ENCODE measurements around the gene ANAPC5.
A peak's percentile ranks its signal among the peaks of the same experiment; 100 is the strongest.
"Not testable (repeated sequence)": the region's sequence is repeated elsewhere in the genome, so short reads cannot be mapped to it uniquely, and the experiment has no call there.

ANAPC5 gene, protein sequence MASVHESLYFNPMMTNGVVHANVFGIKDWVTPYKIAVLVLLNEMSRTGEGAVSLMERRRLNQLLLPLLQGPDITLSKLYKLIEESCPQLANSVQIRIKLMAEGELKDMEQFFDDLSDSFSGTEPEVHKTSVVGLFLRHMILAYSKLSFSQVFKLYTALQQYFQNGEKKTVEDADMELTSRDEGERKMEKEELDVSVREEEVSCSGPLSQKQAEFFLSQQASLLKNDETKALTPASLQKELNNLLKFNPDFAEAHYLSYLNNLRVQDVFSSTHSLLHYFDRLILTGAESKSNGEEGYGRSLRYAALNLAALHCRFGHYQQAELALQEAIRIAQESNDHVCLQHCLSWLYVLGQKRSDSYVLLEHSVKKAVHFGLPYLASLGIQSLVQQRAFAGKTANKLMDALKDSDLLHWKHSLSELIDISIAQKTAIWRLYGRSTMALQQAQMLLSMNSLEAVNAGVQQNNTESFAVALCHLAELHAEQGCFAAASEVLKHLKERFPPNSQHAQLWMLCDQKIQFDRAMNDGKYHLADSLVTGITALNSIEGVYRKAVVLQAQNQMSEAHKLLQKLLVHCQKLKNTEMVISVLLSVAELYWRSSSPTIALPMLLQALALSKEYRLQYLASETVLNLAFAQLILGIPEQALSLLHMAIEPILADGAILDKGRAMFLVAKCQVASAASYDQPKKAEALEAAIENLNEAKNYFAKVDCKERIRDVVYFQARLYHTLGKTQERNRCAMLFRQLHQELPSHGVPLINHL

DNA sequence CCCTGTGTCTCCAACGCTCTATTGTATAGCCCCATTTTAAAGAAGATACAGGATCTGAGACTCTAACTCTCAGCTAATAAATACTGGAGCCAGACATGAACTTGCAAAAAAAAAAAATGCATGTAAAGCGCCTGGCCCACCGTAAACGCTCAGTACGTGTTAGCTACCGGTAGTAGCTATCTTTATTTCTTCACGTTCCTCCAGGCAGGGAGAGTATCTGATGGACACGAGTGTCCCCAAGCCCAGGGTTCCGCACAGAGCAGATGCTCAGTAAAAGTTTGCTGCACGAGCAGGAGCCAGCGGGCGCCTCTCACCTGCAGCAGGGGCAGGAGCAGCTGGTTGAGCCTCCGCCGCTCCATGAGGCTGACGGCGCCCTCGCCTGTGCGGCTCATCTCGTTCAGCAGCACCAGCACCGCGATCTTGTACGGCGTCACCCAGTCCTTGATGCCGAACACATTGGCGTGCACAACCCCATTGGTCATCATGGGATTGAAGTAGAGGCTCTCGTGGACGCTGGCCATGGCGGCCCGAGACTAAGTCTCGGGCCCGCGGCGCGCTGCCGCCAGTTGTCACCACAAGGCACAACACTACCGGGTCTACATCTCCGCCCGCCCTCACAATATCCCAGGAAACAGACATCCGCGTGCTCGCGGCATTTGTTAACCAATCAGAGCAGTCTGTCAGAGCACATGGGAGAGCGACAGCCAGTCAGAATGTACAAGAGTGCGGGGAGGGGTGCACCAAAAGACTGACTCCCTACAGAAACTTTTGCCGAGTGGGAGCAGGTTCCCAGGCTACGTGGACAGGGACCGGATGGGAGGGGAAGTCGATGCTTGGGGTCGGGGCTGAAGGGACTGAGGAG is at the start of gene ANAPC5:
ANAPC5 (minus strand) TSS at position 592 of the 862 bp plus-strand sequence; CDS start at position 521, 71 bp downstream.
- DNase-seq (ENCODE audit: low spot score), result peak; percentile 99

DNA sequence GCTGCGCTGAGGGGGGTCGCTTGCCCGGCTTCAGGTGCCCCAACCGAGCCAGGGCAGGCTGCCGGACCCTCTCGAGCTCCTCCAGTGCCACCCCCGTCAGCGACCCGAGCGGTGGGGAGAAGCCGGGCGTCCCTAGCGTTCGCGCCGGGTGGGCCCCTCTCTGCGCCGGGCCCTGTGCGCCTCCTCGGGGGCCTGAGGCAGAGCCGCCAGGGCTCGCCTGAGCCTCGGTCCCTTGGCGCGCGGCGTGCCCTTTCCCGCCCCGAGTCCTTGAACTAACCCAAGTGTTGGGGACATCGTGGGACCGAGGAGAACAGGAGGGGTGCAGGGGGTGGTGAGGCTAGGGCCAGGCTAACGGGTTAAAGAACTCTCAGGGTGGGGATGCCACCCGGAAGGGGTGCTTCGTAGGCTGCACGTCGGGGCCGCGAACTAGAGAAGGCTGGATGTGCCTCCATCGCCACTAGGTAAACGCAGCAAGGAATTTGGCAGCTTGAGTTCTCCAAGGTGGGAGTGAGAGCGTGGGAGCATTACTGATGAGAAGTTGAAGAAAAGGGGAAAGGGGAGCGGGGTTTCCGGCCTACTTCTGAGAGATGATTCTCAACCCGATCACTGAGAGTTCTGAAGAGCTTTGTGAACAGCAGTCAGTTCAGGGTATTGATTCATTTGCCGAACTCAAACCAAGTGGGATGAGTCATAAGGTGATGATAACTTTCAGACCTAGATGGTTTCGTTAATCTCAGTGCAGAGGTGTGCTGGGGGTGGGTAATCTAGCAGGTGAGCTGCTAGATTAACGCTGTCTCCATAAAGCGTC is 48.3 kb upstream of the ANAPC5 start:
- DNase-seq (ENCODE audit: low spot score), result peak; percentile 21

DNA sequence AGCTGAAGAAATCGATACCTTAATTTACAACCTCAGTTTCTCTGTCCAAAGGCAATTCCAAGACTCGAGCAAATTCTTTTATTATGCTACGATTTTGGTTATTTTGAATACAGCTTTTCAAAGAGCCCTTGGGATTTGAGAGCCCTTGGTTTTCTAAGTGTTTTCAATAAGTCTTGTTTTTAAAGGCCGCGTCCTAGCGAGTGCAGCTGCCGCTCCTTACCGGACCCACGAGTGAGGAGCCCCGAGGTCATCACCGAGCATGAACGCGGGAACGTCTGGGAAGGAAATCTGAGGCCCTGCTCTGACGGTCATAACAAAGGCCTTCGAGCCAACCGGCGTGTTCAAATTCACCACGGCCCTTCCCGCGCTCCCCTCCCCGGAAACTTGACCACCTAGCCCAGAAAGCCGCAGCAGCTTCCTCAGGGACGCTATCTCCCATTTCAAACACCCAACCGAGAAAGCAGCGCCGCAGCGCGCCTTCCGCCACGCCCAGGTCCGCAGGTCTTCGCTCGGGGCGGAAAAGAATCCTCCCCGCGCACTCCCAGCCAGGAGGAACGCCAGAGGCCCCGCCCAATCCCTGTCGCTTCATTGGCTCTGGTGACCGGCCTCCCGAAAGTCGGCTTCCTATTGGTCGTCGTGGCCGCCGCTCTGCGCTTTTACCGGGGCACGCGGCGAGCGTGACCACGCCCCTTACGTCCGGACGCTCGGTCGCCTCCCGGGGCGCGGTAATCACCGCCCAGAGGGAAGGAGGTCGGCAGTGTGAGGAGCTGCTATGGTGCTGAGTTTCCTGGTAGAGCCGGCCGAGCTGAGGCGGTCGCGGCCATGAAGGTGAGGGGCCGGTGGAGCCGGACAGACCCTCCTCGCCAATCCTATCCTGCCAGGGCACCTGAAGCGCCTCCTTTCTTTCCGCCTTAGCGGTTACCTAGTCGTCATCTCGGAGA is 47.5 kb upstream of the ANAPC5 start, which contains the start of gene RNF34:
RNF34 (plus strand) TSS at position 728 of the 941 bp plus-strand sequence; CDS start at position 823, 95 bp downstream.
- peak; percentile 98 for DNase-seq (ENCODE audit: low spot score)

DNA sequence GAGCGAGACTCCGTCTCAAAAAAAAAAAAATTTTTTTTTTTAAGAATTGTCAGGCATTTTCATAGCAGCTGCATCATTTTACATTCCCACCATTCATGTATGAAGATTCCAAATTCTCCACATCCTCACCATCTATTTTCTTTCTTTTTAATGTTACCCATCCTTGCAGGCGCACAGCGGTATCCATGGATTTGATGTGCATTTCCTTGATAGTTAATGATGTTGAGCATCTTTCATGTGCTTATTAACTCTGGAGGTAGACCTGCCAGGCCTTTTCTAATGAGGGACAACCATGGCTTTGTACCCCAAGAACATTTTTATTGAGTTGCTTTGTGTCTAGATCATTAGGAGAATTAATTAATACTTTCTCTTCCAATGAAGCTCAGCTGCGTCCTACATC is 46.1 kb upstream of the ANAPC5 start:
- DNase-seq (ENCODE audit: low spot score), result no peak

DNA sequence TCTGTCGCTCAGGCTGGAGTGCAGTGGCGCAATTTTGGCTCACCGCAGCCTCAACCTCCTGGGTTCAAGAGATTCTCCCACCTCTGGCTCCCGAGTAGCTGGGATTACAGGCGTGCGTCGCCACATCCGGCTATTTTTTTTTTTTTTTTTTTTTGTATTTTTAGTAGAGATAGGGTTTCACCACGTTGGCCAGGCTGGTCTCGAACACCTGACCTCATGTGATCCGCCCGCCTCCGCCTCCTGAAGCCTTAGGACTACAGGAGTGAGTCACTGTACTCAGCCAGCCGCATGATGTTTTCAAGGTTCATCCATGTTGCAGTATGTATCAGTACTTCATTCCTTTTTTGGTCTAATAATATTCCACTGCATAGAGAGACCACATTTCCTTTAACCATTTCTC is 45.3 kb upstream of the ANAPC5 start:
- no peak for DNase-seq (ENCODE audit: low spot score)

DNA sequence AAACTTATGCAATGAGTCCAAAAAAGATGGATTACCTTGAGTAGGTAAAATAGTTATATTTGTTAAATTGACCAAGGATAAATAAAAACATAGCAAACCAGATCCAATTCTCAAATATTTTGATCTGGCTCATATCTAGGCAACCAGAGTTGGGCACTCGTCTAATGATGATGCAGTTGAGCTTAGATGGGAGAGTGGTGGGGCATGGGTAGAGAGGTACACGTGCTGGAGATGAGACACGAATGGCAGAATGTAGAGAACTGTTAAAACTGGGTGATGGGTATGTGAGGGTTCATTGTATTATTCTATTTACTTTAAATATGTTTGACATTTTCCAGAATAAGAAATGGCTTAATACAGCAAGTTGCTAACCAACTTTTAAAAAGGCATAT is 40.1 kb upstream of the ANAPC5 start:
- DNase-seq (ENCODE audit: low spot score), result no peak

DNA sequence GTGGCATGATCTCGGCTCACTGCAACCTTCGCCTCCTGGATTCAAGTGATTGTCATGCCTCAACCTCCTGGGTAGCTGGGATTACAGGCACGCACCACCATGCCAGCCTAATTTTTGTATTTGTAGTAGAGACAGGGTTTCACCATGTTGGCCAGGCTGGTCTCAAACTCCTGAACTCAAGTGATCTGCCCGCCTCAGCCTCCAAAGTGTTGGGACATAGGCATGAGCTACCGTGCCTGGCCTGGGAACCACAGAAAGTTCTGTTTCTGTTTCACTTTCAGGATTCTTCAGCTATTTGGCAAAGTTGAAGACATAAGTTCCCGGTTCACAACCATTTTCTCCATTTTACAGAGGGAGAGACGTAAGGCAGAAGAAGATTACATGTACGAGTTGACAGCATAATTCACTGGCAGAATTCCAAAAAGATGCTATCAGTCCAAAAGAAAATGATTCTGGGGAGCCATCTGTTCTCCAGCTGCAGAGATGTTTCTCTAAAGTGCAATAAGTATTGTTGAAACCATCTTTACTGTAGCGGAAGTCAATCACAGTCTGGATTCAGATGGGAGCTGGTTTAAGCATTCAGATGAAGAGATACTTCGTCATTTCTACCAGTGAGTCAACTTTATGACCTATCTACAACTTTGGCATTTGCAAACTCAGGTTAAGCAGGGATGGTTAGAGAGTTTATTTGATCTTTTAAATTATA is 39.6 kb upstream of the ANAPC5 start:
- DNase-seq (ENCODE audit: low spot score), result no peak

DNA sequence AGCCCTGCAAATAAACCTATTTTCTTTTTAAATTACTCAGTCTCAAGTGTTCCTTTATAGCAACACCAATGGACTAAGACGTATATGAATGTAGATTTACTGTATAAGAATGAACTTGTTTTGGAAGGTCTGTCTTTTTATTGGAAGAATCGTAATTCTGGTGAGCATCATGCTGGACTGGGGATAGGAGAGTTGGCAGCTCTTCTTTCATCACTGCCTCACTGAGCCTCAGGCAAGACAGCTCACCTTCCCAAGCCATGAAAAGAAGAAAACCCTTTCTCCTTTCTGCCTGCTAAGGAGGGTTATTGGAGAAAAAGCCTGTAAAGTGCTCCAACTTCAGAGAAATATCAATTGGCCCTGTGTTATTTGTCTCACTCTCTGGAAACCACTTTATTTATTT is 38.6 kb upstream of the ANAPC5 start:
- DNase-seq (ENCODE audit: low spot score), result no peak

DNA sequence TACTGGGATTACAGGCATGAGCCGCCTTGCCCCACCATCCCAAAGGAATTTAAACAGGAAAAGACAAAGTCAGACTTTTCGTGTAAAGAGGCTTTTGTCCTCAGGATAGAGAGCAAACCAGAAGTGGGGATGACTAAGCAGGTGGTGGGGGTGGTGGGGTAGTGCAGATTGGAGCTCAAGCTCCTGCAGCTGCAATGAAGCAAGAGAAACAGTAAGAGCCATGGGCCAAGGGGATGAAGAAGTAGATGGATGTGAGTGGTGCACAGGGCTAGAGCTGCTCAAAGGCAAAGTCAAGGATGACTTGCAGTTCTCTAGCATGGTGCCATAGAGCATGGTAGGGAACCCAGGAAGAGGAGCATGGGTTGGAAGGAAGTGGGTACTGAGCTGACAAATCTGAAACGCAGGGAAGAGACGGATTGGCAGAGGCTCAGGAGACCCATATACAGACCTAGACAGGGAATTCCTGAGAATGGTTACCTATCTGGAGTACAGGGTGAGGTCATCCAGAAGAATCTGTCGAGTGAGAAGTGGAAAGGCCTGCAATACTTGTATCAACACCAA is 36.3 kb upstream of the ANAPC5 start:
- peak; percentile 84 for DNase-seq (ENCODE audit: low spot score)

DNA sequence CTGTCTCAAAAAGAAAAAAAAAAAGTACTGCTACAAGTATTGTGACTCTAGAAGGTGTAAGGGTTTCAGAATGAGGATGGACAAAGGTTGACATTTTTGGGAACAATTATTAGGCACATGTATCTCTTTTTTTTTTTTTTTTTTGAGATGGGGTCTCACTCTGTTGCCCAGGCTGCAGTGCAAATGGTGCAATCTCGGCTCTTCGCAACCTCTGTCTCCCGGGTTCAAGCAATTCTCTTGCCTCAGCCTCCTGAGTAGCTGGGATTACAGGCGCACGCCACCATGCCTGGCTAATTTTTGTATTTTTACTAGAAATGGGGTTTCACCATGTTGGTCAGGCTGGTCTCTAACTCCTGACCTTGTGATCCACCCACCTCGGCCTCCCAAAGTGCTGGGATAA is 32.7 kb upstream of the ANAPC5 start:
- DNase-seq (ENCODE audit: low spot score), result not testable (repeated sequence)

DNA sequence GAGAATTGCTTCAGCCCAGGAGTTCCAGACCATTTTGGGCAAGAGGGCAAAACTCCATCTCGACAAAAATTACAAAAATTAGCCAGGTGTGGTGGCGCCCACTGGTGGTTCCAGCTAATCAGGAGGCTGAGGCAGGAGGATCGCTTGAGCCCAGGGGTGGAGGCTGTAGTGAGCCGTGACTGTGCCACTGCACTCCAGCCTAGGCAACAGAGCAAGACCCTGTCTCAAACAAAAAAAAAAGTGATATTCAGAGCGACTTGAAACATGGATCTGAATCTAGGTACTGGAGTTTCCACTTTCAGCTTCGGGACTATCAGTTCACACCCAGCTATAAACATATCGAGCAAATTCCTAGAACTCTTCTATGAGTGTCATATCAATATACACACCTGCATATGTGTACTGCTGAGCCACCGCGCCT is 31.4 kb upstream of the ANAPC5 start:
- DNase-seq (ENCODE audit: low spot score), result no peak

DNA sequence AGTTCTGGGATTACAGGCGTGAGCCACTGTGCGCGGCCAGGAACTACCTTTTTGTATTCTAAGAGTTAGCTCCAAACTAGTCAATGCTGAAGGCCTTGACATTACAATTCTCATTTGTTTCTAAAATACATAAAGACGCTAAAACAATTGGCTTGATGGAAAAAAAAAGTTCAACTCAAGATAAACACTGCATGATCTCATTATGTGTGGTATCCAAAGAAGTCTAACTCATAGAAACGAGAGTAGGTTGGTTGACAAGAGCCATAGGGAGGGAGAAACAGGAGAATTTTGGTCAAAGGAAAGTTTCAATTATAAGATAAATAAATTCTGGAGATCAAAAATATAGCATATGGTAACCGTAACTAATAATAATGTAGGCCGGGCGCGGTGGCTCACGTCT is 27.7 kb upstream of the ANAPC5 start:
- no peak for DNase-seq (ENCODE audit: low spot score)

DNA sequence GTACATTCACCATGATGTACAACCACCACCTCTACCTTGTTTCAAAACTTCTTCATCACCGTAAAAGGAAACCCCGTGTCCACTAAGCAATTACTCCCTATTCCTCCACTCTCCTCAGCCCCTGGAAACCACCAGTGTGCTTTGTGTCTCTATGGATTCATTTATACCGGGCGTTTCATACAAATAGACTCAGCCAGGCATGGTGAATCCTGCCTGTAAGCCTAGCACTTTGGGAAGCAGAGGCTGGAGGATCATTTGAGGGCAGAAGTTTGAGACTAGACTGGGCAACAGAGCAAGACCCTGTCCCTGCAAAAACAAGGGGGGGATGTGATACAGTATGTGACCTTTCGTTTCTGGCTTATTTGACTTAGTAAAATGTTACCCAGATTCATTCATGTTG is 26.5 kb upstream of the ANAPC5 start:
- no peak for DNase-seq (ENCODE audit: low spot score)

DNA sequence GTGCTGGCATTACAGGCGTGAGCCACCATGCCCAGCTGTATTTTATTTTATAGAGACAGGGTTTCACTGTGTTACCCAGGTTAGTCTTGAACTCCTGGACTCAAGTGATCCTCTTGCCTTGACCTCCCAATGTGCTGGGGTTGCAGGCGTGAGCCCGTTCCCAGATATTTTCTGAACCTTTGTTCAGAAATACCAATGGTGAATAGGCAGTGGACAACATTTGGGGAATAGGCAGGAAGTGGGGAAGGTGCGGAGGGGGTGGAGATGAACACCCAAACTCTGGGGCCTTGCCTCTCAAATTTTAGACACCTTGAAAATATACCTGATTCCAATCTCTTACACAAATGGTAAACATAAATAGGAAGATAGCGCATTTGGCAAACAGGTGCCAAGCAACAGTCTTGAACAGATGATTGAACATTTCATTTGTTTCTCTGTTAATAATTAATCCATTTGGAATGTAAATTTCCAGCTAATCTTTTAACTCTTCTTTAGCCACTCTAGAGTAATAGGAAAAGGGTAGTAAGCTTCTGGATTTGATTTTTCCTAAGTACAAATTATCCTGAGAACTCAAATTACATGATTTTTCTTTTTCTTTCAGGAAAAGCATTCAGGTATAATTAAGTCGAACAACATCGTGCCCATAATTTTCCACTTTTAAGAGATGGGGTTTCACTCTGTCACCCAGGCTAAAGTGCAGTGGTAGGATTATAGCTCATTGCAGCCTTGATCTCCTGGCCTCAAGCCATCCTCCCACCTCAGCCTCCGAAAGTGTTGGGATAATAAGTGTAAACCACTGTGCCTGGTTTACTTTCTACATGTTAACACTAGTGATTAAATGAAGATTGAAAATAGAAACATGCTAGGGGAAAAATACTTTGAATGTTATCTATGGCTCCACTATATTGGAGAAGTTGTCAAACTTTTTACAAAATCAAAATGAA is 24.8 kb upstream of the ANAPC5 start:
- DNase-seq (ENCODE audit: low spot score), result no peak

DNA sequence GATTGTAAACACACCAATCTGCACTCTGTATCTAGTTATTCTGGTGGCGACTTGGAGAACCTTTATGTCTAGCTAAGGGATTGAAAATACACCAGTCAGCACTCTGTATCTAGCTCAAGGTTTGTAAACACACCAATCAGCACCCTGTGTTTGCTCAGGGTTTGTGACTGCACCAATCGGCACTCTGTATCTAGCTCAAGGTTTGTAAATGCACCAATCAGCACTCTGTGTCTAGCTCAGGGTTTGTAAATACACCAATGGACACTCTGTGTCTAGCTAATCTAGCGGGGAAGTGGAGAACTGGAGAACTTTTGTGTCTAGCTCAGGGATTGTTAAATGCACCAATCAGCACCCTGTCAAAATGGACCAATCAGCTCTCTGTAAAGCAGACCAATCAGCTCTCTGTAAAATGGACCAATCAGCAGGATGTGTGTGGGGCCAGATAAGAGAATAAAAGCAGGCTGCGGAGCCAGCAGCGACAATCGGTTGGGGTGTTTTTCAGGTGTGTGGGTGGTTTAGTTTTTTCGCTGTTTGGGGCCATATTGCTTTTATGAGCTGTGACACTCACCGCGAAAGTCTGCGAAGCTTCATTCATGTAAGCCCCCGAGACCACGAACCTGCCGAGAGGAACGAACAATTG is 22.9 kb upstream of the ANAPC5 start:
- not testable (repeated sequence) for DNase-seq (ENCODE audit: low spot score)

DNA sequence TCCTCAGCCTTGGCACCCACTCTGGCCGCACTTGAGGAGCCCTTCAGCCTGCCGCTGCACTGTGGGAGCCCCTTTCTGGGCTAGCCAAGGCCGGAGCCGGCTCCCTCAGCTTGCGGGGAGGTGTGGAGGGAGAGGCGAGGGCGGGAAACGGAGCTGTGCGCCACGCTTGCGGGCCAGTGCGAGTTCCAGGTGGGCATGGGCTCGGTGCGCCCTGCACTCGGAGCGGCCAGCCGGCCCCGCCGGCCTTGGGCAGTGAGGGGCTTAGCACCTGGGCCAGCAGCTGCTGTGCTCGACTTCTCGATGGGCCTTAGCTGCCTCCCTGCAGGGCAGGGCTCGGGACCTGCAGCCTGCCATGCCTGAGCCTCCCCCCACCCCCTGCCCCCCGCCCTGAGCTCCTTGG is 22.1 kb upstream of the ANAPC5 start:
- not testable (repeated sequence) for DNase-seq (ENCODE audit: low spot score)

DNA sequence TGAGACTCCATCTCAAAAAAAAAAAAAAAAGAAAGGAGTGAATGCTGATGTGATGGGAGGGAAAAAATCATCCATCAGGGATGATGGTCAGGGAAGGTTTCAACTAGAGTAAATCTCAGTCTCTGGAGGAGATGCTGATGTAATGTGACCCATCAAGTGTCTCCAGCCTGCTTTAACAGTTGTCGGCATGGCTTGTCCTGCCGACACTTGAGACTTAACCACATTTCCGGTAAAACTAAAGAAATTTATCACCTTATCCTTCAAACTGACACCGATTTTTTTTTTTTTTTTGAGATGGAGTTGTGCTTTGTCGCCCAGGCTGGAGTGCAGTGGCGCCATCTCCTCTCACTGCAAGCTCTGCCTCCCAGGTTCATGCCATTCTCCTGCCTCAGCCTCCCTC is 21.5 kb upstream of the ANAPC5 start:
- no peak for DNase-seq (ENCODE audit: low spot score)

DNA sequence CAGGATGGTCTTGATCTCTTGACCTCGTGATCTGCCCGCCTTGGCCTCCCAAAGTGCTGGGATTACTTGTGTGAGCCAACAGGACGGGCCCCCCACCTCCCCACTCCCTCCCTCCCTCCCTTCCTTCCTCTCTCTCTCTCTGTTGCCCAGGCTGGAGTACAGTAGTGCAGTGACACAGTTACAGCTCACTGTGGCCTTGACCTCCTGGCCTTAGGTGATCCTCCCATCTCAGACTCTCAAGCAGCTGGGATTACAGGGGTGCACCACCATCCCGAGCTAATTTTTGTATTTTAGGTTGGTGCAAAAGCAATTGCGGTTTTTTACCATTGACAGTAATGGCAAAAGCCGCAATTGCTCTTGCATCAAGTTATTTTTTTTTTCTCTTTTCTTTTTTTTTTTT is 19.2 kb upstream of the ANAPC5 start:
- no peak for DNase-seq (ENCODE audit: low spot score)

All from kidney capillary endothelial cell (primary cell).